ENCODE measurements around the gene YTHDF2. TPM values are rescaled to one million over a fixed set of nuclear protein-coding genes. Genes with fewer than 3 reads are reported as not detected.
"Not testable (repeated sequence)": the region's sequence is repeated elsewhere in the genome, so short reads cannot be mapped to it uniquely, and the experiment has no call there.

Gene YTHDF2
- total RNA-seq, result 10 to 100 TPM; 37.2 to 38.5 TPM
- long read RNA-seq, donor 1, transcript YTHDF2-201 (5 exons, 2,925 nt), result major isoform, 12 of 16 reads
- long read RNA-seq, donor 1, partial matches to known transcripts, result 2 of 16 reads
- long read RNA-seq, donor 1, other reads (novel, unspliced or antisense), result 2 of 16 reads
- long read RNA-seq, donor 2, transcript YTHDF2-206 (4 exons, 2,594 nt), result minor isoform, 6 of 164 reads
- long read RNA-seq, donor 2, transcript YTHDF2-201 (5 exons, 2,925 nt), result major isoform, 141 of 164 reads
- long read RNA-seq, donor 2, partial matches to known transcripts, result 7 of 164 reads
- long read RNA-seq, donor 2, other reads (novel, unspliced or antisense), result 9 of 164 reads

GRCh38 chr1:28736450-28737306 lies at the start of gene YTHDF2:
Gene YTHDF2 (plus strand): TSS chr1:28736940. CDS start chr1:28737121, 181 bp downstream.
- peak; percentile 100 for DNase-seq (ENCODE audit: low spot score)
- intact Hi-C loops (cut with DNase I), result no loop called here

DNA sequence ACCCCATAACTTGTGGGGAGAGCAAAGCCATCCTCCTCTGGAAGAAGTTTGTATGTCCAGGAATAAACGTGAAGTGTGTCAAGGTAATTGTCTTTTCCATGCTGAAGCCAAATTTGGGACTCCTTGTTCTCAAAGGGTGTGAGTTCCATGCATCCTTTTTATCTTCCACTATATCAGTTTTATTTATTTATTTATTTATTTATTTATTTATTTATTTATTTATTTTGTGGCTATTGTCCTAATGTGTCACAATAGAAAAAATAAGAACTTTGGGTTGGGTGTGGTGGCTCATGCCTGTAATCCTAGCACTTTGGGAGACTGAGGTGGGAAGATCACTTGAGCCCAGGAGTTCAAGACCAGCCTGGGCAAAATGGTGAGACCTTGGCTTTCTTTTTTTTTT lies 45.1 kb upstream of the YTHDF2 start:
- DNase-seq (ENCODE audit: low spot score); intact Hi-C loops (cut with DNase I): not testable (repeated sequence)

- no peak for DNase-seq (ENCODE audit: low spot score)
- intact Hi-C loops (cut with DNase I), result no loop called here
Measured at GRCh38 chr1:28703629-28704028, 33.1 kb upstream of the YTHDF2 start.

GRCh38 chr1:28716336-28716735 lies 20.4 kb upstream of the YTHDF2 start:
- intact Hi-C loops (cut with DNase I), result no loop called here
- DNase-seq (ENCODE audit: low spot score), result no peak

DNA sequence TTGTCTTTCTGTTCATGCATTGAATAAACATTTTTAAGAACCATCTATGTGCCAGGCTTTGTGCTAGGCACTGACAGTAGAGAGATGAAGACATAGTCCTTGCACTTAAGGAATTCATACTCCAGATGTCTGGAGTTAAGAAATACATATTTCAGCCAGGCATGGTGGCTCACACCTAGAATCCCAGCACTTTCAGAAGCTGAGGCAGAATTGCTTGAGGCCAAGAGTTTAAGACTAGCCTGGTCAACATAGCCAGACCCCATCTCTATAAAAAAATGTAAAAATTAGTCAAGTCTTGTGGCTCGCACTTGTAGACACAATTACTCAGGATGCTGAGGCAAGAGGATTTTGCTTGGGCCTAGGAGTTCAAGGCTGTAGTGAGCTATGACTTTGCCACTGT lies 18.6 kb upstream of the YTHDF2 start:
- intact Hi-C loops (cut with DNase I), result no loop called here
- no peak for DNase-seq (ENCODE audit: low spot score)

DNA sequence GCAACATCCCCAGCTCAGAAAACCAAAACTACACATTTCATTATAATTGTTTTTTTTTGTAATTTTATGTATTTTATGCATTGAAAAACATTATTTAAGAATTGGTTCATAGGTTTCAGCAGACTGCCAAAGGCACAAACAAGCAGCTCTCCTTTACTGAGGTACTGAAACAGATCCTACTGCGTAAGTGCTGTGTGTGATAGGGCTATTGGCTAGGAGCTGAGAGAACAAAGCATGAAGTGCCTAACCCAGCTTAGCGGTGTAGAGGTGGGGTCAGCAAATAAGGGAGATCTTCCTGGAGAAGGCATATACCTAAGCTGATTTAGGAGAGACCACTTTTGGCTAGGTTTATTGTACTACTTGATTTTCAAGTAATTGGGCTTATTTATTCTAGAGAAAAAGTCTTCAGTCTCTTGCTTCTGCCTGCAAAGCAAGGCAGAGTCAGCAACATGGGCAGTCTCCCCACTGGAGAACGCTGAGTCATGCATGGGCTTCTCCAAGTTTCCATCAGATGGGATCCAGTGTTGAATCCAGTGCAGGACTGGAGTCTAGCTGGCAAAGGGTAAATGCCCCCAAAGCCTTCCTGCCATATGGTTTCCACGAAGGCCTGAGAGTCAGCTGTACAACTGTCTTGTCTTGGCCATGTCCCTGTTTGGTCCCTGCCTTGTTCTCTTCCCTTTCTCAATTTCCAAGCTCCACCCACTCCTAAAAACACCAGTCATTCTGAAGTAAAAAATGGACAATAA lies 18.0 kb upstream of the YTHDF2 start:
- intact Hi-C loops (cut with DNase I), result no loop called here

GRCh38 chr1:28719332-28719619 lies 17.5 kb upstream of the YTHDF2 start:
- intact Hi-C loops (cut with DNase I), result no loop called here
- DNase-seq (ENCODE audit: low spot score), result no peak

More for the DNA sequence above, 18.0 kb upstream of the YTHDF2 start:
- DNase-seq (ENCODE audit: low spot score), result no peak

DNA sequence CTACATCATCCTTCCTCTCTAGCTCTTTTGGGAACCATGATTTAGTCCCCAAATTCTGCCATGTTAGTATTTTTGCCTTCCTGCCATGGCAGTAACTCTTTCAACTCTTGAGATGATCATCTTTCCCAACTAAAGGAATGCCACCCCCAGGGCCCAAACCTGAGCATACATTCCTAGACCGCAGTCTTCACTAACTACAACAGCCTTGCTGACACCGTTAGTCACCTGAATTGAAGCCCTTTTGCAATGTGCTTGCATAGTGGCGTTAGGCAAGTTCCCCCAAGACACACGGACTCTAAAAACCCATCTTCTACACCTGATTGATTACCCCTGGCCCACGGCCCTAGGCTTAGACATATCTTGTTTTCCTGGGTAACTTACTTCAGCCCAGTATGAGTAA lies 16.4 kb upstream of the YTHDF2 start:
- intact Hi-C loops (cut with DNase I), result no loop called here

GRCh38 chr1:28721927-28722326 lies 14.8 kb upstream of the YTHDF2 start:
- DNase-seq (ENCODE audit: low spot score); intact Hi-C loops (cut with DNase I): not testable (repeated sequence)

More for the DNA sequence above, 16.4 kb upstream of the YTHDF2 start:
- no peak for DNase-seq (ENCODE audit: low spot score)

DNA sequence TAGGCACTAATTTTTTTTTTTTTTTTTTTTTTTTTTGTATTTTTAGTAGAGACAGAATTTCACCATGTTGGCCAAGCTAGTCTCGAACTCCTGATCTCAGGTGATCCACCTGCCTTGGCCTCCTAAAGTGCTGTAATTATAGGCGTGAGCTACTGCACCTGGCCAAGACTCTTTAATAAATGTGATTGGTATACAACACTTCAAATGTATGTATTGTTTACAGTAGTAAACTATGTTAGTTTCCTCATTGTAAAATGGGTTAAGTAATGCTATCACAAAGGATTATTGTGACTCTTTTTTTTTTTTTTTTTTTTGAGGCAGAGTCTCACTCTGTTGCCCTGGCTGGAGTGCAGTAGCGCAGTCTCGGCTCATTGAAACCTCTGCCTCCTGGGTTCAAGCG lies 11.4 kb upstream of the YTHDF2 start:
- intact Hi-C loops (cut with DNase I); DNase-seq (ENCODE audit: low spot score): not testable (repeated sequence)

- intact Hi-C loops (cut with DNase I), result no loop called here
- no peak for DNase-seq (ENCODE audit: low spot score)
Measured at GRCh38 chr1:28735961-28736449, 735 bp upstream of the YTHDF2 start.

DNA sequence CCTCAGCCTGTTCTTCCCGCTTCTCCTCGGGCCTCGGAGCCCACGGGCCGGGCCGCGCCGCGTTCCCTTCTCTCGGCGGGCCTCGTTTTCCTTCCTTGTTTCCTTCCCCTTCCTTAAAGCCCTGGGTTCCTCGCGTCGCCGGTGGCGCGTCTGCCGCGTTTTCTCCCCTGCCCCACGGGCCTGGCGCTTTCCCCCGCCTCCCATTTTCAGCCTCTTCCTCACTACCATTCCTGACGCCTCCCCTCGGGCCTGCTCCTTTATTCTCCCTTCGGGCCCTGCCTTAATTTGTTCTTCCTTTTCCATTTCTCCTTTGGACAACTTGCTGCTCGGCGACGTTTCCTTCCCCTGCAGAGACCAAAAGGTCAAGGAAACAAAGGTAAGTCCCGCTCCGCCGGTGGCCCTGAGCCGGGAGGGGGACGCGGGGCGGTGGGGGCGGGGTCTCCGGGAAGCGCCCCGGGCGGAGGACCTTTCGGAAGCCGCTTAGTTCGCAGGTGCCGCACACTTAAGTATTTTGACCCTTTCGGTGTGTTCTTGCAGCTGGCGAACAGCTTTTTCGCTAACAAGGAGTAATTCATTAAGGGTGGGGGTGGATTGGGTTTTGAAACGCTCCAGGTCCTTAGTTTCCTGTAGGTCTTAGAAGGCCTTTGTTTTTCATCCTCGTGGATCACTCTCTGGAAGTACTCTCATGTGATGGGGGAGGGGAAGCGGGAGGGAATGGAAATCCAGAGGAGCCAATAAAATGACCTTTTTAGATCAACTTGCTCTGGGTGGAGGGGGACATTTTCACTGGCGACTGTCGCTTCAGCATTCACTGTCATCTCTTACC lies 780 bp downstream of the YTHDF2 start:
- DNase-seq (ENCODE audit: low spot score), result peak; percentile 83
- intact Hi-C loops (cut with DNase I), result no loop called here

- DNase-seq (ENCODE audit: low spot score), result no peak
- intact Hi-C loops (cut with DNase I), result loop anchor here (5.0 to 10.0 kb wide), 2 partner anchors 85 to 557 kb away; no protein-coding TSS in a partner anchor
Measured at GRCh38 chr1:28740118-28740517, 3.4 kb downstream of the YTHDF2 start.

DNA sequence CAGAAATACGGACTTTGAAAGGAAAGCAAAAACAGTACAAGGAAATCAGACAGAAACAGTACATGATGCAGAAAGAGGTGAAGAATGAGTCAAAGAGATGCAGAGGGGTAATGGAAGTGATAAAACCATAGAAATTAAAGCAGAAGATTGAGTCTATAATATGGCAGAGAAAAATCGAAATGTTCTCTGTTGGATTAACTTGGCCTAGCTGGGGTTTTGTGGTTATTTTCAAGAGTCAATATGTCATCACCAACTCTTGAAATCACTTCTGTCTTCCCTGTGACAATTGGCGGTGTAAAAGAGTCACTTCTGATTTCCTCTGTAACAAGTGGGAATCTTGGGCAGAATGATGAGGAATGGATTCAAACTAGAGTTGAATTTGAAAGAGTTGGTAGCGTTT lies 7.4 kb downstream of the YTHDF2 start:
- DNase-seq (ENCODE audit: low spot score), result no peak
- intact Hi-C loops (cut with DNase I), result loop anchor here (5.0 to 10.0 kb wide), 2 partner anchors 89 to 553 kb away; no protein-coding TSS in a partner anchor

GRCh38 chr1:28745653-28746173 lies 9.0 kb downstream of the YTHDF2 start:
- no peak for DNase-seq (ENCODE audit: low spot score)
- intact Hi-C loops (cut with DNase I), result loop anchor here in 1 of 2 donors (10.0 kb wide), 1 partner anchor 91 kb away; no protein-coding TSS in a partner anchor

- intact Hi-C loops (cut with DNase I), result no loop called here
- DNase-seq (ENCODE audit: low spot score), result no peak
Measured at GRCh38 chr1:28750330-28750729, 13.6 kb downstream of the YTHDF2 start.

DNA sequence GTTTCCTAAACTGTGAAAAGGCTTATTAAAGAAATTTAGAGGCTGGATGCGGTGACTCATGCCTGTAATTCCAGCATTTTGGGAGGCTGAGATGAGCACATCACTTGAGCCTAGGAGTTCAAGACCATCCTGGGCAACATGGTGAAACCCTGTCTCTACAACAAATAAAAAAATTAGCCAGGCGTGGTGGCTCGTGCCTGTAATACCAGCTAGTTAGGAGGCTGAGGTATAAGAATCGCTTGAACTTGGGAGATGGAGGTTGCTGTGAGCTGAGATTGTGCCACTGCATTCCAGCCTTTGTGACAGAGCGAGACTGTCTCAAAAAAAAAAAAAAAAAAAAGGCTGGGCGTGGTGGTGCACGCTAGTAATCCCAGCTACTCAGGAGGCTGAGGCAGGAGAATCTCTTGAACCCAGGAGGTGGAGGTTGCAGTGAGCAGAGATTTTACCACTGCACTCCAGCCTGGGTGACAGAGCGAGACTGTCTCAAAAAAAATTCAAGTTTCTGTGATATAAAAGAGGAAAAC lies 14.1 kb downstream of the YTHDF2 start:
- intact Hi-C loops (cut with DNase I); DNase-seq (ENCODE audit: low spot score): not testable (repeated sequence)
